ENCODE data around the gene PTX3.

The PTX3 gene

GRCh38 chr3:157475921-157476414 lies 39.3 kb downstream of the PTX3 start:
- DNase-seq (ENCODE audit: low spot score): no peak

- no peak for DNase-seq (ENCODE audit: low spot score)
These were observed 40.8 kb downstream of the PTX3 start for GRCh38 chr3:157477441-157477840.

GRCh38 chr3:157479464-157480243 lies 43.0 kb downstream of the PTX3 start:
- DNase-seq (ENCODE audit: low spot score): no peak

- DNase-seq (ENCODE audit: low spot score): no peak
These were observed 50.7 kb downstream of the PTX3 start for GRCh38 chr3:157487339-157487738.

GRCh38 chr3:157488144-157488543 lies 51.5 kb downstream of the PTX3 start:
- no peak for DNase-seq (ENCODE audit: low spot score)

GRCh38 chr3:157491136-157491535 lies 54.5 kb downstream of the PTX3 start:
- DNase-seq (ENCODE audit: low spot score): no peak

All from CD4-positive, alpha-beta T cell treated with Interleukin-2 at 100 ng/mL for 4 hours (primary cell).